ENCODE measurements around the gene ACAD11. TPM values are rescaled to one million over a fixed set of nuclear protein-coding genes. Genes with fewer than 3 reads are reported as not detected.

ACAD11 gene
- total and polyA plus RNA-seq, 9 of the 15 experiments (the other 6 are each of a cell fraction or from before 2014, with no cell fraction given) = 1.3 to 8.4 (median 4.0) TPM

DNA sequence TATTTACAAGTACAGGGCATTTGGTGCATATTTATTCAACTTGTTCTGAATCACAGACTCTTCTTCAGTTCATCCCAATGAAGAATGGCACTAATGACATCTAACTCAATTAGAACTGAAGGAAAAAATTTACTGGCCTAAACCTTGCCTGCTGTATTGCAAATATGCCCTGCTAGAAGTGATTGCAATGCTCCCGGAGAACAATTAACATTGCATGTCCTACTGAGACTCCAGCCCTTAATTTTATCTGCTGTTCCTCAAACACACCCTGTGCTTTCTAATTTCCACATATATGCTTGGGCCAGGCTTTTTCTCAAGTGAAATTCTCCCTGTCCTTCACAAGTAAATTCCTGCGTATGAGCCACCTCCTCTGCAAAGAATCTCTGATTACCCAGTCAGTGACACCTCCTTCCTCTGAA, 54.2 kb downstream of the ACAD11 start (continued):
- TF ChIP-seq, protein P1, sequence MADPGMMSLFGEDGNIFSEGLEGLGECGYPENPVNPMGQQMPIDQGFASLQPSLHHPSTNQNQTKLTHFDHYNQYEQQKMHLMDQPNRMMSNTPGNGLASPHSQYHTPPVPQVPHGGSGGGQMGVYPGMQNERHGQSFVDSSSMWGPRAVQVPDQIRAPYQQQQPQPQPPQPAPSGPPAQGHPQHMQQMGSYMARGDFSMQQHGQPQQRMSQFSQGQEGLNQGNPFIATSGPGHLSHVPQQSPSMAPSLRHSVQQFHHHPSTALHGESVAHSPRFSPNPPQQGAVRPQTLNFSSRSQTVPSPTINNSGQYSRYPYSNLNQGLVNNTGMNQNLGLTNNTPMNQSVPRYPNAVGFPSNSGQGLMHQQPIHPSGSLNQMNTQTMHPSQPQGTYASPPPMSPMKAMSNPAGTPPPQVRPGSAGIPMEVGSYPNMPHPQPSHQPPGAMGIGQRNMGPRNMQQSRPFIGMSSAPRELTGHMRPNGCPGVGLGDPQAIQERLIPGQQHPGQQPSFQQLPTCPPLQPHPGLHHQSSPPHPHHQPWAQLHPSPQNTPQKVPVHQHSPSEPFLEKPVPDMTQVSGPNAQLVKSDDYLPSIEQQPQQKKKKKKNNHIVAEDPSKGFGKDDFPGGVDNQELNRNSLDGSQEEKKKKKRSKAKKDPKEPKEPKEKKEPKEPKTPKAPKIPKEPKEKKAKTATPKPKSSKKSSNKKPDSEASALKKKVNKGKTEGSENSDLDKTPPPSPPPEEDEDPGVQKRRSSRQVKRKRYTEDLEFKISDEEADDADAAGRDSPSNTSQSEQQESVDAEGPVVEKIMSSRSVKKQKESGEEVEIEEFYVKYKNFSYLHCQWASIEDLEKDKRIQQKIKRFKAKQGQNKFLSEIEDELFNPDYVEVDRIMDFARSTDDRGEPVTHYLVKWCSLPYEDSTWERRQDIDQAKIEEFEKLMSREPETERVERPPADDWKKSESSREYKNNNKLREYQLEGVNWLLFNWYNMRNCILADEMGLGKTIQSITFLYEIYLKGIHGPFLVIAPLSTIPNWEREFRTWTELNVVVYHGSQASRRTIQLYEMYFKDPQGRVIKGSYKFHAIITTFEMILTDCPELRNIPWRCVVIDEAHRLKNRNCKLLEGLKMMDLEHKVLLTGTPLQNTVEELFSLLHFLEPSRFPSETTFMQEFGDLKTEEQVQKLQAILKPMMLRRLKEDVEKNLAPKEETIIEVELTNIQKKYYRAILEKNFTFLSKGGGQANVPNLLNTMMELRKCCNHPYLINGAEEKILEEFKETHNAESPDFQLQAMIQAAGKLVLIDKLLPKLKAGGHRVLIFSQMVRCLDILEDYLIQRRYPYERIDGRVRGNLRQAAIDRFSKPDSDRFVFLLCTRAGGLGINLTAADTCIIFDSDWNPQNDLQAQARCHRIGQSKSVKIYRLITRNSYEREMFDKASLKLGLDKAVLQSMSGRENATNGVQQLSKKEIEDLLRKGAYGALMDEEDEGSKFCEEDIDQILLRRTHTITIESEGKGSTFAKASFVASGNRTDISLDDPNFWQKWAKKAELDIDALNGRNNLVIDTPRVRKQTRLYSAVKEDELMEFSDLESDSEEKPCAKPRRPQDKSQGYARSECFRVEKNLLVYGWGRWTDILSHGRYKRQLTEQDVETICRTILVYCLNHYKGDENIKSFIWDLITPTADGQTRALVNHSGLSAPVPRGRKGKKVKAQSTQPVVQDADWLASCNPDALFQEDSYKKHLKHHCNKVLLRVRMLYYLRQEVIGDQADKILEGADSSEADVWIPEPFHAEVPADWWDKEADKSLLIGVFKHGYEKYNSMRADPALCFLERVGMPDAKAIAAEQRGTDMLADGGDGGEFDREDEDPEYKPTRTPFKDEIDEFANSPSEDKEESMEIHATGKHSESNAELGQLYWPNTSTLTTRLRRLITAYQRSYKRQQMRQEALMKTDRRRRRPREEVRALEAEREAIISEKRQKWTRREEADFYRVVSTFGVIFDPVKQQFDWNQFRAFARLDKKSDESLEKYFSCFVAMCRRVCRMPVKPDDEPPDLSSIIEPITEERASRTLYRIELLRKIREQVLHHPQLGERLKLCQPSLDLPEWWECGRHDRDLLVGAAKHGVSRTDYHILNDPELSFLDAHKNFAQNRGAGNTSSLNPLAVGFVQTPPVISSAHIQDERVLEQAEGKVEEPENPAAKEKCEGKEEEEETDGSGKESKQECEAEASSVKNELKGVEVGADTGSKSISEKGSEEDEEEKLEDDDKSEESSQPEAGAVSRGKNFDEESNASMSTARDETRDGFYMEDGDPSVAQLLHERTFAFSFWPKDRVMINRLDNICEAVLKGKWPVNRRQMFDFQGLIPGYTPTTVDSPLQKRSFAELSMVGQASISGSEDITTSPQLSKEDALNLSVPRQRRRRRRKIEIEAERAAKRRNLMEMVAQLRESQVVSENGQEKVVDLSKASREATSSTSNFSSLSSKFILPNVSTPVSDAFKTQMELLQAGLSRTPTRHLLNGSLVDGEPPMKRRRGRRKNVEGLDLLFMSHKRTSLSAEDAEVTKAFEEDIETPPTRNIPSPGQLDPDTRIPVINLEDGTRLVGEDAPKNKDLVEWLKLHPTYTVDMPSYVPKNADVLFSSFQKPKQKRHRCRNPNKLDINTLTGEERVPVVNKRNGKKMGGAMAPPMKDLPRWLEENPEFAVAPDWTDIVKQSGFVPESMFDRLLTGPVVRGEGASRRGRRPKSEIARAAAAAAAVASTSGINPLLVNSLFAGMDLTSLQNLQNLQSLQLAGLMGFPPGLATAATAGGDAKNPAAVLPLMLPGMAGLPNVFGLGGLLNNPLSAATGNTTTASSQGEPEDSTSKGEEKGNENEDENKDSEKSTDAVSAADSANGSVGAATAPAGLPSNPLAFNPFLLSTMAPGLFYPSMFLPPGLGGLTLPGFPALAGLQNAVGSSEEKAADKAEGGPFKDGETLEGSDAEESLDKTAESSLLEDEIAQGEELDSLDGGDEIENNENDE (IDR thresholded peaks at IDR 0.05; ENCODE audit: low read depth, low read length) = no peak
- TF ChIP-seq, protein P2, sequence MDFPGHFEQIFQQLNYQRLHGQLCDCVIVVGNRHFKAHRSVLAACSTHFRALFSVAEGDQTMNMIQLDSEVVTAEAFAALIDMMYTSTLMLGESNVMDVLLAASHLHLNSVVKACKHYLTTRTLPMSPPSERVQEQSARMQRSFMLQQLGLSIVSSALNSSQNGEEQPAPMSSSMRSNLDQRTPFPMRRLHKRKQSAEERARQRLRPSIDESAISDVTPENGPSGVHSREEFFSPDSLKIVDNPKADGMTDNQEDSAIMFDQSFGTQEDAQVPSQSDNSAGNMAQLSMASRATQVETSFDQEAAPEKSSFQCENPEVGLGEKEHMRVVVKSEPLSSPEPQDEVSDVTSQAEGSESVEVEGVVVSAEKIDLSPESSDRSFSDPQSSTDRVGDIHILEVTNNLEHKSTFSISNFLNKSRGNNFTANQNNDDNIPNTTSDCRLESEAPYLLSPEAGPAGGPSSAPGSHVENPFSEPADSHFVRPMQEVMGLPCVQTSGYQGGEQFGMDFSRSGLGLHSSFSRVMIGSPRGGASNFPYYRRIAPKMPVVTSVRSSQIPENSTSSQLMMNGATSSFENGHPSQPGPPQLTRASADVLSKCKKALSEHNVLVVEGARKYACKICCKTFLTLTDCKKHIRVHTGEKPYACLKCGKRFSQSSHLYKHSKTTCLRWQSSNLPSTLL (IDR thresholded peaks at IDR 0.05) = no peak
- TF ChIP-seq HNRNPUL1 (IDR thresholded peaks at IDR 0.05; ENCODE audit: low read length) (no peak), STAT5B (CRISPR knock-in tag; IDR thresholded peaks at IDR 0.05) (no peak), PHB2 (IDR thresholded peaks at IDR 0.05; ENCODE audit: low read depth) (no peak), TBP (optimal IDR thresholded peaks at IDR 0.05; ENCODE audit: low read depth, low read length) (no peak), DDX20 (tag; IDR thresholded peaks at IDR 0.05; ENCODE audit: low read depth) (no peak), ZNF263 (CRISPR knock-in tag; IDR thresholded peaks at IDR 0.05; ENCODE audit: borderline replicate concordance) (no peak), TAF1 (IDR thresholded peaks at IDR 0.05; ENCODE audit: control insufficient read depth, extremely low read depth, insufficient read depth, low read length, severe bottlenecking) (no peak)
